Measurements from ENCODE around the gene DNAJC7.

DNA sequence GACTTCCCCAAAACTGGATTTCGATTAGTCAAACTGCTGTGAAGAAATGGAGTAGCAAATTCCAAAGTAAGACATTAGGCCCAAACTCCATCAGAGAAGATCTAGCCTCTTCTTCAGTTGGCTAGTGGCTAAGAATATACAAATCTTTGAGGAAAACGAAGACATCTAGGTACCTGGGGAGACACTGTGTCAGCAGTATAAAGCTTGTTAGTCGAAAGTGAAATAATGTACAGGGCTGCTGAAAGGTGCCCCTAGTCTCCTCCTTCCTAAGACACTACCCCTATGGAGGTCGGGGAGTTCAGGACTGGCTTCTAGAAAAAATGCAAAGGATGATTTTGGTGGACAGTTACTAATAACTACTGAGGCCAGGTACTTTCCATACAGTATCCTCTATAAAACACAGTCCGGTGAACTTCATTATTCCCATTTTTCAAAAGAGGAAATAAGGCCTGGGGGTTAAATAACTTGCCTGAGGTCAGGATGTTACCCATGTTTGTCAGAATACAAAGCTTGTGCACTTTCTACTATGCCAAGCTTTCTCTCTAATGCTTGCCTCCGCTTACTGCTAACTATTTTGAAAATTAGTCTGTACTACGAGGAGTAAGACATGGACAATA, 15.0 kb downstream of the DNAJC7 start:
- TF ChIP-seq POLR2A (IDR thresholded peaks at IDR 0.05; ENCODE audit: low read length) (no peak), GATA1 (IDR thresholded peaks at IDR 0.05; ENCODE audit: low read depth, low read length) (no peak)

All from erythroblast (primary cell).